Brain microvascular endothelial cell (primary cell): Measurements from ENCODE around the gene AATK.

Source experiments
- DNase-seq: peaks from one replicate; pipeline ENCODE4 v3.0.0-alpha.2; 2020
- H3K27ac ChIP-seq: fragments of 250-450 bp; sonication (Bioruptor Pico); 2 replicates; pipeline ENCODE4 v1.5.1; 2020; ENCODE audit warnings: mild to moderate bottlenecking, moderate library complexity
- H3K27me3 ChIP-seq: fragments of 250-450 bp; sonication (Bioruptor Pico); replicated peaks from 2 replicates; pipeline ENCODE4 v1.5.1; 2020; ENCODE audit warnings: mild to moderate bottlenecking
- H3K36me3 ChIP-seq: fragments of 250-450 bp; sonication (Bioruptor Pico); replicated peaks from 2 replicates; pipeline ENCODE4 v1.5.1; 2020; ENCODE audit warnings: mild to moderate bottlenecking
- H3K4me3 ChIP-seq: 2 replicates; pipeline ENCODE4 v1.5.1; 2011; ENCODE audit warnings: low read depth, mild to moderate bottlenecking, control low read depth, low read length, moderate library complexity
- in situ Hi-C: cut with HindIII; loops from 2 replicates; pipeline ENCODE4 v1.10.0; 2017; ENCODE audit warnings: low sequenced_read_pairs, low pct_ligation_motif_present
- TF ChIP-seq, protein P1 (sequence below): IDR thresholded peaks from 2 replicates; pipeline ENCODE4 v1.5.1; 2011; ENCODE audit warnings: low read depth, mild to moderate bottlenecking, moderate library complexity, low read length, control low read depth, inconsistent platforms; ENCODE audit errors: missing control alignments

AATK gene

DNA sequence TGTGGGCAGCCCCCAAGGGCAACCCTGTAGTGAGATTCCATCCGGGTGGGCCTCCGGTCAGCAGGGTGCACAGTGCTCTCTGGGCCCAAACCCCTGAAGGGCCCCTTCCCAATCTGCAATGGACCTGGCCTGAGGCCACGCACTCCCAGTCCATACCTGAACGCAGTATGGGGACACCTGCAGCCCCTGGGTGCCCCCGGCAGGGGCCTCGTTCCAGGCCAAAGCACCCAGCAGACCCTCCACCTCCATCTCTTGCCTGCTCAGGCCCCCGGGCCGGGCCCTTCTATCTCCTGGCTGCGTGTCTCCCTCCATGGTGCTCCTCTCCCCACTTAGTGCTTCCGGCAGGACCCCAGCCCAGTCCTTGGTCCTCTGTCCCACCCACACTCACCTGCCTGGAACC lies 17.3 kb upstream of the AATK start:
- no peak for DNase-seq
- Histone ChIP-seq H3K27ac (no peak overlapping the region), H3K4me3 (no peak overlapping the region), H3K27me3 (no peaks in the 10 kb centered on the region), H3K36me3 (no peaks in the 10 kb centered on the region)
- in situ Hi-C loops, result no loop called here
- TF ChIP-seq, protein P1, sequence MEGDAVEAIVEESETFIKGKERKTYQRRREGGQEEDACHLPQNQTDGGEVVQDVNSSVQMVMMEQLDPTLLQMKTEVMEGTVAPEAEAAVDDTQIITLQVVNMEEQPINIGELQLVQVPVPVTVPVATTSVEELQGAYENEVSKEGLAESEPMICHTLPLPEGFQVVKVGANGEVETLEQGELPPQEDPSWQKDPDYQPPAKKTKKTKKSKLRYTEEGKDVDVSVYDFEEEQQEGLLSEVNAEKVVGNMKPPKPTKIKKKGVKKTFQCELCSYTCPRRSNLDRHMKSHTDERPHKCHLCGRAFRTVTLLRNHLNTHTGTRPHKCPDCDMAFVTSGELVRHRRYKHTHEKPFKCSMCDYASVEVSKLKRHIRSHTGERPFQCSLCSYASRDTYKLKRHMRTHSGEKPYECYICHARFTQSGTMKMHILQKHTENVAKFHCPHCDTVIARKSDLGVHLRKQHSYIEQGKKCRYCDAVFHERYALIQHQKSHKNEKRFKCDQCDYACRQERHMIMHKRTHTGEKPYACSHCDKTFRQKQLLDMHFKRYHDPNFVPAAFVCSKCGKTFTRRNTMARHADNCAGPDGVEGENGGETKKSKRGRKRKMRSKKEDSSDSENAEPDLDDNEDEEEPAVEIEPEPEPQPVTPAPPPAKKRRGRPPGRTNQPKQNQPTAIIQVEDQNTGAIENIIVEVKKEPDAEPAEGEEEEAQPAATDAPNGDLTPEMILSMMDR, result no peak

DNA sequence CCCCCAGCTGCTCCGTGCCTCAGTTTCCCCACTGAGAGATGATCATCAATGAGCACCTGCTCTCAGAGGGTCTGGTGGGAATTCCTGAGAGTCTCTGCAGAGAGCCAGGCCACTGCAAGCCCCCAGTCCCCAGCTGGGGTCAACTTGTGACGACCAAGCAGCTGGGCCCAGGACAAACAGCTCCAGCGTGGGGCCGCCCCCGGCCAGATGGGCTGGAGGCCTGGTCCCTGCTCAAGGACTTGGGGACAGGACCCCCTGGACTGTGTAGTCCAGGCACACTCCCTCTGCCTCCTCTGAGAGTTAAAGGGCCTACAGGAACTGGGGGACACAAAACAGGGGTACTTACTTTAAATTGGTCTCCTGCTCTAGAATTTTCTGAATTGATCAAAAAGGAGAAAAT lies 16.6 kb upstream of the AATK start:
- in situ Hi-C loops, result no loop called here
- Histone ChIP-seq H3K27me3 (no peaks in the 10 kb centered on the region), H3K36me3 (no peaks in the 10 kb centered on the region), H3K4me3 (no peak overlapping the region), H3K27ac (no peak overlapping the region)
- no peak for DNase-seq
- TF ChIP-seq, protein P1, result no peak

DNA sequence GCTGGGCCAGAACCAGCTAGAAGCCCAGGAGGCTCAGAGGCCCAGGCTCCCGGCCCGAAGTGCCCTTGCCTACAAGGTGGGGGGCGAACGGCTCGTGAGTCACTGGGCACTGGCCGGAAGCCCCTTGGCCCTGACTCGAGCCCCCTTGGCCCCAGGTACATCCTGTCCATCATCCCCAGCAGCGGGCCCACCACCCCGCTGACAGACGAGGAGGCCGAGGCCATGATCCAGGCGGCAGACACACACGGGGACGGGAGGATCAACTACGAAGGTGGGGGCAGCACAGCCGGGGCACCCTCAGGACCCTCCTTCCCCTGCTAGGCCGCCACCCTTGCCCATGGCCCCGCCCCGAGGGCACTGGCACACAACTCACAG lies 15.8 kb upstream of the AATK start:
- no peaks in the 10 kb centered on the region for H3K36me3 ChIP-seq
- H3K27me3 ChIP-seq, result no peaks in the 10 kb centered on the region
- no peak overlapping the region for H3K27ac ChIP-seq
- in situ Hi-C loops, result no loop called here
- no peak overlapping the region for H3K4me3 ChIP-seq
- no peak for DNase-seq
- TF ChIP-seq, protein P1, result no peak

DNA sequence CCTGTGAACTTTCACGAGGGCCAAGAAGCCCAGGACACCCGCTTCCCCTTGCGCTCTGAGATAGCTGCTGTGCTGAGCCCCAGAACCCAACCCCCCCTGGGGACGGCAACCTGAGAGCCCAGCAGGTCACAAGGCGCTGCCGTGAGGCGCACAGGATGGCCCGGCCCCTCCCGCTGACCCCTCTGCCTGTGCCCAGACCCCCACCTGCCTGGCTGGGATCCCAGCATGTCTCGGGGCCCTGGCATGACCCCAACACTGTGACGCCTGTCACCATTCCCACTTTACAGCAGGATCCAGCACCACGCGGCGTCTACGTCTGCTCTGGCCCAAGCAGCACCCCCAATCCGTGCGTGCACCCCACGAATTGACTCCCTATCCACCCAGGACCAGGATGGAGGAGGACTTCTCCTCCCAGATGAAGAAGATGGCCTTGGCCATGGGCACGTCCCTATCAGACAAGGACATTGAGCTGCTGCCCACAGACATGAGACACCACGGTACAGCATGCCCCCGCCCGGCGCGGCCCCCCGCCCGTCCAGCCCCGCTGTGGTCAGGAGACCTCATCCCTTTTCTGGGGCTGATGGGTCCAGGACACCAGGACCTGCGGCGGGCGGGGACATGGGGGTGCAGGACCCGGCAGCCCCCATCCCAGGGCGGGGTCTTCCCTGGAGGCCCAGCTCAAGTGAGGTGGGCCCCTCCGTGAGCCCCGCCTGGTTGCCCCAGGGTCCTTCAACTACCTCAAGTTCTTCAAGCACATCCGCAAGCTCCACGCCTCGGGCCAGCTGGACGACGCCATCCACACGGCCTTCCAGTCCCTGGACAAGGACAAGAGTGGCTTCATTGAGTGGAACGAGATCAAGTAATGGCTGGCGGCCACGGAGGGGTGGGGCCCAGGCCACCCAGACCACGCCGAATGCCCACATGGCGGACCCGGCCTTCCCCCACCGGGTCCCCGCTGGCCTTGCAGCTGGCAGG lies 15.1 kb upstream of the AATK start:
- TF ChIP-seq, protein P1, result no peak
- H3K36me3 ChIP-seq, result no peaks in the 10 kb centered on the region
- no peak overlapping the region for H3K4me3 ChIP-seq
- DNase-seq, result no peak
- H3K27me3 ChIP-seq, result no peaks in the 10 kb centered on the region
- in situ Hi-C loops, result no loop called here
- no peak overlapping the region for H3K27ac ChIP-seq

DNA sequence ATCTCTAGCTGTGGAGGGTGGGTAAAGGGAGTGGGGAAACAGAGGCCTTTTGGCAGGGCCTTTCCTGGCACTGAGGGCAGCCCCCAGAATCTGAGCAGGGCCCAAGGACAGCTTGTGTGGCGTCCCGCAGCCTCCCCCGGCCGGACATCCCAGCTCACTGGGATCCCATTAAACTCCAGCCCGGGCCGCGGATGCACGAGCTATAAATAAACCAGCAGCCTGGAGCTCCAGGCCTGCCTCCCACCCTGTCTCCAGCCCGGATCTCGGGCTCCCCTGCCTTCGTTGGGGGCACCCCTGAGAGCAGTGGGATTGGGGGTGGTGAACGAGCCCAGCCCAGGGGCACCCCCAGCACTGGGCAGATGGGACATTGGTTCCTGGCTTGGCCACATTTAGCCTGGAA lies 13.8 kb upstream of the AATK start:
- in situ Hi-C loops, result no loop called here
- H3K4me3 ChIP-seq, result no peak overlapping the region
- H3K27me3 ChIP-seq, result no peaks in the 10 kb centered on the region

More for the DNA sequence above, 13.8 kb upstream of the AATK start:
- TF ChIP-seq, protein P1, result no peak
- no peak for DNase-seq
- no peak overlapping the region for H3K27ac ChIP-seq
- H3K36me3 ChIP-seq, result no peaks in the 10 kb centered on the region
